ENCODE results near the gene ABCA7.

Gene ABCA7

DNA sequence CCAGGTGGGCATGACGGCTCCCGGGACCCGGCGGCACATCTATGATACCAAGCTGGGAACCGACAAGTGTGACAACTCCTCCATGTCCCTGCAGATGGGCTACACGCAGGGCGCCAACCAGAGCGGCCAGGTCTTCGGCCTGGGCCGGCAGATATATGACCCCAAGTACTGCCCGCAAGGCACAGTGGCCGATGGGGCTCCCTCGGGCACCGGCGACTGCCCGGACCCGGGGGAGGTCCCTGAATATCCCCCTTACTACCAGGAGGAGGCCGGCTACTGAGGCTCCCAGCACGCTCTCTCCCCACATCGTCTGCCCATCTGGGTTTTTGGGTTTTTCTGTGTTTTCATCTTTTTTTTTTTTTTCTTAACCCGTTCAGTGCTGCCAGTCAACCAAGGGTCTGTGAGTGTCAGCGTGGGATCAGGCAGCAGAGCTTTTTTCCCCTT is 2.3 kb upstream of the ABCA7 start:
- Histone ChIP-seq H4K20me1 (ENCODE audit: insufficient read depth, low read length) (peaks cover 5% of the 10 kb centered on the region; the same call in 1 of the 2 replicates), H3K4me1 (ENCODE audit: low read length) (peaks cover 41% of the 10 kb centered on the region), H3K4me3 (ENCODE audit: low read length) (peak overlapping the region; percentile 82), H3K79me2 (ENCODE audit: low read length) (peaks cover 28% of the 10 kb centered on the region), H2AFZ (ENCODE audit: low read depth, low read length) (no peak overlapping the region), H3K4me2 (ENCODE audit: low read length) (peak overlapping the region; percentile 81), H3K9ac (ENCODE audit: low read length) (peak overlapping the region; percentile 73), H3K36me3 (replicated peaks; ENCODE audit: low read depth, low read length) (peaks cover 30% of the 10 kb centered on the region), H3K27me3 (ENCODE audit: low read depth, low read length) (no peaks in the 10 kb centered on the region), H3K27ac (ENCODE audit: low read length) (peak overlapping the region; percentile 92), H3K9me3 (ENCODE audit: insufficient read depth, low read length) (no peaks in the 10 kb centered on the region)
- TF ChIP-seq EZH2phosphoT487 (IDR thresholded peaks at IDR 0.05; ENCODE audit: low read depth): no peak
- TF ChIP-seq, protein P1, sequence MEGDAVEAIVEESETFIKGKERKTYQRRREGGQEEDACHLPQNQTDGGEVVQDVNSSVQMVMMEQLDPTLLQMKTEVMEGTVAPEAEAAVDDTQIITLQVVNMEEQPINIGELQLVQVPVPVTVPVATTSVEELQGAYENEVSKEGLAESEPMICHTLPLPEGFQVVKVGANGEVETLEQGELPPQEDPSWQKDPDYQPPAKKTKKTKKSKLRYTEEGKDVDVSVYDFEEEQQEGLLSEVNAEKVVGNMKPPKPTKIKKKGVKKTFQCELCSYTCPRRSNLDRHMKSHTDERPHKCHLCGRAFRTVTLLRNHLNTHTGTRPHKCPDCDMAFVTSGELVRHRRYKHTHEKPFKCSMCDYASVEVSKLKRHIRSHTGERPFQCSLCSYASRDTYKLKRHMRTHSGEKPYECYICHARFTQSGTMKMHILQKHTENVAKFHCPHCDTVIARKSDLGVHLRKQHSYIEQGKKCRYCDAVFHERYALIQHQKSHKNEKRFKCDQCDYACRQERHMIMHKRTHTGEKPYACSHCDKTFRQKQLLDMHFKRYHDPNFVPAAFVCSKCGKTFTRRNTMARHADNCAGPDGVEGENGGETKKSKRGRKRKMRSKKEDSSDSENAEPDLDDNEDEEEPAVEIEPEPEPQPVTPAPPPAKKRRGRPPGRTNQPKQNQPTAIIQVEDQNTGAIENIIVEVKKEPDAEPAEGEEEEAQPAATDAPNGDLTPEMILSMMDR (IDR thresholded peaks at IDR 0.05; ENCODE audit: low read depth, low read length): no peak

DNA sequence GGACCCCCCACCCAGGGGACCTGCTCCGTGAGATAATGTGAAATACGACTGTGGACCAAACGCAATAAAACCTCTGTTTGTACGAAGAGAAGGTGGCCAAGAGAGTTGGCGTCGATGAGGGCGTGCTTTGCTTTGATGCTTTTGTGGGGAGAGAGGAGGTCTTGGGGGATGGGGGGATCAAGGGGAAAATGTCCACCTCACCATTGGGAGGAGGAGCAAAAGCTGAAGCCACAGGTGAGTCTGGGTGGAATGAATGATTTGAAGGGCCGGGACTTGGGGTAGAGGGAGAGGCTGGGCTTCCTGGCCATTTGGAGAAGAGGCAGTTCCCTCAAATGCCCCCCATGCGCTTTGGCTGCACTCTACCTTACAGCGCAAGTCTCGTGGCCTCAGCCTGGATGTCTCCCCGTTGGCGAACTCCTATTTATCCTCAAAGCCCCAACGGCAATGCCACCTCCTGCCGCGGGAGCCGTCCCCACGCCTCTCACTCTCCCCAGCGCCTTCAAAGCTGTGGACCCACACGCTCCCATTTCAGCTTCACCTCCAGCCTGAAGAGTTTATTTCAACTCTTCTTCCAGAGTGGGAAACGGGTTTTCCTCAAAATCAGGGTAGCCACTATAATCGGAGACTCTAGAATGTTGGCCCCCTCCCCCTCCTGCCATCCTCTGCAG is 795 bp upstream of the ABCA7 start:
- TF ChIP-seq EZH2phosphoT487 (IDR thresholded peaks at IDR 0.05; ENCODE audit: low read depth): no peak
- TF ChIP-seq, protein P1 (IDR thresholded peaks at IDR 0.05; ENCODE audit: low read depth, low read length): no peak
- Histone ChIP-seq H3K9ac (ENCODE audit: low read length) (peak overlapping the region; percentile 73), H2AFZ (ENCODE audit: low read depth, low read length) (no peak overlapping the region), H3K4me2 (ENCODE audit: low read length) (peak overlapping the region; percentile 81), H3K9me3 (ENCODE audit: insufficient read depth, low read length) (no peaks in the 10 kb centered on the region), H3K79me2 (ENCODE audit: low read length) (peaks cover 22% of the 10 kb centered on the region; the same call in 1 of the 2 replicates), H3K4me1 (ENCODE audit: low read length) (peaks cover 41% of the 10 kb centered on the region), H4K20me1 (ENCODE audit: insufficient read depth, low read length) (peaks cover 5% of the 10 kb centered on the region; the same call in 1 of the 2 replicates), H3K27ac (ENCODE audit: low read length) (peak overlapping the region; percentile 92), H3K27me3 (ENCODE audit: low read depth, low read length) (no peaks in the 10 kb centered on the region), H3K36me3 (replicated peaks; ENCODE audit: low read depth, low read length) (peaks cover 24% of the 10 kb centered on the region), H3K4me3 (ENCODE audit: low read length) (peak overlapping the region; percentile 82)

DNA sequence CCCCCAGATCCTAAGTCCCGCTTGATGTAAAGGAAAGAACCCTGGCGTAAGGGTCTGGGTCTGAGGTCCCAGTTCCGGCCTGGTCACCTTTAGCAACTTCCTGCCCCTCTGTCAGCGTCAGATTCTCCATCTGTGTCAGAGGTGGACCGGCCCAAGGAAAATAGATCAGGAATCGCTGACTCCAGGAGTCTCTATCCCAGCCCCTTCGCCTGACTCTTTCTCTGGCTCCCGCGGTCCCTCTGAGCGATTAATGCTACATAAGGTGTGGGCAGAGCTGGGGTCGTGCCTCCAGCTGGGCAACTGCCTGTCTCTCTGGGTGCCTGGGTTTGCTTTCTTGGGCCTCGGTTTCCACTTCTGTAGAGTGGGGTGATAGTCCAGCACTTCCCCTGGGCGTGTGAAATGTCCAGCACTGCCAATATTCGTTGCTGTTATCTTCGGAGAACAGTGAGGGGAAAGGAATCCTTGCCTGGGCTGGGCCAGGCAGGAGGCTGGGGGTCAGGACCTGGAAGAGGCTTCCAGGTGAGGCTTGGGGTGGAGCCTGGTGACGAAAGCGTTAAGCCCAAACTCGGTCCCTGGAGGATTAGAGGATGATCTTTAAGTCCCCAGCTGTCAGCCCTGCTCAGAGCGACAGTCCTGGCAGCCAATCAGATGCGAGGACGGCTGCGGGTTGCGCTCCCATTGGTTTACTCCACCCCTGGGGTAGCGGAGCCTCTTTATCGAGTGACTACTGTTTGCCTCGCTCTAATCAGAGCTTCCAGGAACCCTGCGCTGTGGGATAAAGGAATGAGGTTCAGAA is 767 bp downstream of the ABCA7 start:
- Histone ChIP-seq H3K9ac (ENCODE audit: low read length) (peak overlapping the region; percentile 77), H3K4me3 (ENCODE audit: low read length) (peak overlapping the region; percentile 82), H3K79me2 (ENCODE audit: low read length) (peaks cover 17% of the 10 kb centered on the region; the same call in 1 of the 2 replicates), H3K9me3 (ENCODE audit: insufficient read depth, low read length) (no peaks in the 10 kb centered on the region), H2AFZ (ENCODE audit: low read depth, low read length) (no peak overlapping the region), H3K4me1 (ENCODE audit: low read length) (peaks cover 41% of the 10 kb centered on the region), H3K27me3 (ENCODE audit: low read depth, low read length) (no peaks in the 10 kb centered on the region), H3K4me2 (ENCODE audit: low read length) (peak overlapping the region; percentile 95), H3K27ac (ENCODE audit: low read length) (peak overlapping the region; percentile 66), H3K36me3 (replicated peaks; ENCODE audit: low read depth, low read length) (peaks cover 27% of the 10 kb centered on the region), H4K20me1 (ENCODE audit: insufficient read depth, low read length) (peaks cover 5% of the 10 kb centered on the region; the same call in 1 of the 2 replicates)
- TF ChIP-seq, protein P1 (IDR thresholded peaks at IDR 0.05; ENCODE audit: low read depth, low read length): no peak
- no peak for TF ChIP-seq EZH2phosphoT487 (IDR thresholded peaks at IDR 0.05; ENCODE audit: low read depth)

Data from OCI-LY3 (cell line).